Right lung (tissue), 10 donors: ENCODE results near the gene HUNK. TPM values are rescaled to one million over a fixed set of nuclear protein-coding genes. Genes with fewer than 3 reads are reported as not detected.
"Not testable (repeated sequence)": the region's sequence is repeated elsewhere in the genome, so short reads cannot be mapped to it uniquely, and the experiment has no call there.

Experiments used
- DNase-seq, 2 donors: peaks; one replicate each; pipeline ENCODE4 v3.0.0-alpha.2; 2013
- long read RNA-seq, 8 donors: transcript quantifications; one replicate each; lab custom pipeline, GENCODE V29; 2026
- polyA plus RNA-seq, 5 donors: library from polyadenylated mRNA; unstranded; fragments of 120-200 nt; gene quantifications; one replicate each; pipeline versions ENCODE4 v1.2.1 to v1.2.3, GENCODE V29; 2013; ENCODE audit warnings: inconsistent platforms in 1 of 5, low replicate concordance in 1 of 5; ENCODE audit not compliant: insufficient read length in 5 of 5, insufficient read depth in 1 of 5

HUNK gene
- 1 to 10 TPM; 4.9 to 8.7 (median 7.3) TPM for polyA plus RNA-seq
- long read RNA-seq, donor 1, full-length matches to known transcripts, result 3 of 3 reads
- long read RNA-seq, donor 1, partial matches to known transcripts, result 0 of 3 reads
- long read RNA-seq, donor 1, other reads (novel, unspliced or antisense), result 0 of 3 reads
- long read RNA-seq, donor 2, full-length matches to known transcripts, result 3 of 3 reads
- long read RNA-seq, donor 2, partial matches to known transcripts, result 0 of 3 reads
- long read RNA-seq, donor 2, other reads (novel, unspliced or antisense), result 0 of 3 reads
- long read RNA-seq, donor 3, full-length matches to known transcripts, result 1 of 1 reads
- long read RNA-seq, donor 3, partial matches to known transcripts, result 0 of 1 reads
- long read RNA-seq, donor 3, other reads (novel, unspliced or antisense), result 0 of 1 reads
- long read RNA-seq, donor 4, full-length matches to known transcripts, result 1 of 1 reads
- long read RNA-seq, donor 4, partial matches to known transcripts, result 0 of 1 reads
- long read RNA-seq, donor 4, other reads (novel, unspliced or antisense), result 0 of 1 reads
- long read RNA-seq, donor 5, result 0 reads
- long read RNA-seq, donor 6, result 0 reads
- long read RNA-seq, donor 7, result 0 reads
- long read RNA-seq, donor 8, full-length matches to known transcripts, result 1 of 1 reads
- long read RNA-seq, donor 8, partial matches to known transcripts, result 0 of 1 reads
- long read RNA-seq, donor 8, other reads (novel, unspliced or antisense), result 0 of 1 reads

GRCh38 chr21:31872452-31873274, at the start of gene HUNK:
Gene HUNK (plus strand): TSS chr21:31873020. CDS start chr21:31873675, 655 bp downstream.
- peak in 1 of 2 donors; percentile 38 for DNase-seq

GRCh38 chr21:31829736-31830472, 42.9 kb upstream of the HUNK start:
- peak in 1 of 2 donors; percentile 30 for DNase-seq

GRCh38 chr21:31830701-31831100, 42.1 kb upstream of the HUNK start:
- DNase-seq, result no peak

- no peak for DNase-seq
Observed at GRCh38 chr21:31837041-31837440, 35.8 kb upstream of the HUNK start.

GRCh38 chr21:31837618-31838390, 35.0 kb upstream of the HUNK start:
- DNase-seq, result no peak

- DNase-seq, result no peak
Observed at GRCh38 chr21:31838586-31839355, 34.0 kb upstream of the HUNK start.

GRCh38 chr21:31844206-31844605, 28.6 kb upstream of the HUNK start:
- DNase-seq, result no peak

- DNase-seq, result no peak
Observed at GRCh38 chr21:31845151-31845729, 27.6 kb upstream of the HUNK start.

GRCh38 chr21:31846690-31847089, 26.1 kb upstream of the HUNK start:
- no peak for DNase-seq

GRCh38 chr21:31847761-31848160, 25.1 kb upstream of the HUNK start:
- no peak for DNase-seq

GRCh38 chr21:31848326-31848985, 24.4 kb upstream of the HUNK start:
- no peak for DNase-seq

- DNase-seq, result no peak
Observed at GRCh38 chr21:31850886-31851285, 21.9 kb upstream of the HUNK start.

GRCh38 chr21:31855180-31855579, 17.6 kb upstream of the HUNK start:
- no peak for DNase-seq

GRCh38 chr21:31857096-31857495, 15.7 kb upstream of the HUNK start:
- DNase-seq, result no peak

GRCh38 chr21:31857631-31858030, 15.2 kb upstream of the HUNK start:
- DNase-seq, result not testable (repeated sequence)

- DNase-seq, result no peak
Observed at GRCh38 chr21:31860851-31861250, 12.0 kb upstream of the HUNK start.

GRCh38 chr21:31862078-31862477, 10.7 kb upstream of the HUNK start:
- no peak for DNase-seq

GRCh38 chr21:31865429-31865970, 7.3 kb upstream of the HUNK start:
- DNase-seq, result no peak
